B cell (primary cell): ENCODE measurements around the gene ITIH1.

ENCODE experiments used
- CTCF ChIP-seq: fragments of 200-600 bp; IDR thresholded peaks from one replicate; pipeline ENCODE4 v1.8.0; 2022; ENCODE audit warnings: antibody characterized with exemption, mild to moderate bottlenecking
- EZH2 ChIP-seq: IDR thresholded peaks from 2 replicates; pipeline ENCODE4 v1.6.1; 2012; ENCODE audit warnings: borderline replicate concordance, low read depth, mild to moderate bottlenecking, moderate library complexity, low read length; ENCODE audit not compliant: insufficient read depth, poor library complexity, severe bottlenecking

DNA sequence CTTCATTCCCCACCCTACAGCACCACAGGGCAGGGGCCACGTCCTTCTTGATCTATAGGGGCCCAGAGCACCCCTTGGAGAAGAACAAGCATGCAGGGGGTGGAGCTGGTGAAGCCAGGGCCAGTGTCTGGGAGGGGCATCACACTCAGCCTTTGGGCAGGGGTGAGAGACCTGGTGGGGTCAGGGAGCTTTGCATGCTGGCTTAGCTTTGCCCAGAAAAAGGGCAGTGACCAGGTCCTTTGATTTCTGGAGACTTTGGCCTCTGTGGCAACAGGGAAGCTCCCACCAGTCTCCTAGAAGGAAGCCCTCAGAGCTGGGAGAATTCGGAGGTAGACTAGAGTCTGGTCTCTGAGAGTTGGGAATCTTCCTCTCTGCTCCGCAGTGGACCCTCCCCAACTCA is 52.1 kb downstream of the ITIH1 start:
- no peak for TF ChIP-seq CTCF
- no peak for TF ChIP-seq EZH2
